Caco-2 (cell line): ENCODE results near the gene RABGEF1. TPM values are rescaled to one million over a fixed set of nuclear protein-coding genes. Genes with fewer than 3 reads are reported as not detected.
"Not testable (repeated sequence)": the region's sequence is repeated elsewhere in the genome, so short reads cannot be mapped to it uniquely, and the experiment has no call there.

Experiments
- BruUV-seq: library from RNA; stranded (reverse); fragments of 400-500 nt; replicated peaks from 2 replicates; lab custom pipeline; 2021; lab: Mats Ljungman, UMichigan
- CTCF ChIA-PET: fragments of 300-600 bp; sonication (Branson Sonifier 250); formaldehyde crosslinking; loops from one replicate; lab custom pipeline; 2022; ENCODE audit warnings: antibody characterized with exemption; lab: Charles Lee
- POLR2A ChIA-PET: fragments of 300-600 bp; sonication (Branson Sonifier 250); formaldehyde crosslinking; loops from one replicate; lab custom pipeline; 2022; ENCODE audit warnings: antibody characterized with exemption; lab: Charles Lee
- DNase-seq, 2 experiments: peaks; one replicate each; pipeline versions ENCODE4 v3.0.0 to v3.0.0-alpha.2; 2020 to 2022
- H3K27me3 ChIP-seq: replicated peaks from 2 replicates; pipeline ENCODE4 v1.6.0; 2011; ENCODE audit warnings: low read length; ENCODE audit not compliant: control insufficient read depth, insufficient read depth
- H3K36me3 ChIP-seq: 2 replicates; pipeline ENCODE4 v1.5.1; 2011; ENCODE audit warnings: low read length; ENCODE audit not compliant: control insufficient read depth, insufficient read depth
- H3K4me1 ChIP-seq: fragments of 250-450 bp; sonication (Bioruptor Pico); 2 replicates; pipeline ENCODE4 v1.5.1; 2020; ENCODE audit warnings: mild to moderate bottlenecking
- H3K4me3 ChIP-seq: 2 replicates; pipeline ENCODE4 v1.5.1; 2011; ENCODE audit warnings: low read depth, mild to moderate bottlenecking, control low read depth, low read length
- H3K9me3 ChIP-seq: fragments of 250-450 bp; sonication (Bioruptor Pico); 2 replicates; pipeline ENCODE4 v1.5.1; 2020; ENCODE audit warnings: mild to moderate bottlenecking, moderate library complexity
- H3K27ac Mint-ChIP-seq: one replicate; pipeline ENCODE4 v1.8.0; 2022; ENCODE audit warnings: mixed read lengths; ENCODE audit not compliant: unreplicated experiment
- H3K27me3 Mint-ChIP-seq: one replicate; pipeline ENCODE4 v1.8.0; 2022; ENCODE audit warnings: mixed read lengths; ENCODE audit not compliant: insufficient read depth, unreplicated experiment
- H3K36me3 Mint-ChIP-seq: one replicate; pipeline ENCODE4 v1.8.0; 2022; ENCODE audit warnings: mild to moderate bottlenecking, mixed read lengths; ENCODE audit not compliant: insufficient read depth, unreplicated experiment
- H3K4me1 Mint-ChIP-seq: one replicate; pipeline ENCODE4 v1.8.0; 2022; ENCODE audit warnings: low read depth, mixed read lengths; ENCODE audit not compliant: unreplicated experiment
- H3K4me3 Mint-ChIP-seq: one replicate; pipeline ENCODE4 v1.8.0; 2022; ENCODE audit warnings: mild to moderate bottlenecking, moderate library complexity, mixed read lengths; ENCODE audit not compliant: unreplicated experiment
- H3K9me3 Mint-ChIP-seq: one replicate; pipeline ENCODE4 v1.8.0; 2022; ENCODE audit warnings: mixed read lengths; ENCODE audit not compliant: unreplicated experiment
- intact Hi-C: fragments of 100-400 bp; cut with micrococcal nuclease; formaldehyde crosslinking; loops from one replicate; pipeline ENCODE4 v1.10.0; 2022; ENCODE audit not compliant: unreplicated experiment
- total RNA-seq: library from RNA; stranded (reverse); gene quantifications from 2 replicates; pipeline ENCODE4 v1.2.3, GENCODE V29; 2022
- TF ChIP-seq, protein P1 (sequence below), 2 experiments: fragments of 200-600 bp in 1 of 2; IDR thresholded peaks; 1 replicate in 1 of 2; 2 replicates in 1 of 2; pipeline versions ENCODE4 v1.5.1 to v1.8.0; 2011 to 2022; ENCODE audit warnings: antibody characterized with exemption in 1 of 2, control low read depth in 1 of 2, inconsistent platforms in 1 of 2, low read depth in 1 of 2, low read length in 1 of 2, mild to moderate bottlenecking in 1 of 2, moderate library complexity in 1 of 2; ENCODE audit not compliant: insufficient read depth in 1 of 2, severe bottlenecking in 1 of 2, unreplicated experiment in 1 of 2

RABGEF1 gene
- total RNA-seq, 1 experiment from 2014 or later = 20.3 TPM

DNA sequence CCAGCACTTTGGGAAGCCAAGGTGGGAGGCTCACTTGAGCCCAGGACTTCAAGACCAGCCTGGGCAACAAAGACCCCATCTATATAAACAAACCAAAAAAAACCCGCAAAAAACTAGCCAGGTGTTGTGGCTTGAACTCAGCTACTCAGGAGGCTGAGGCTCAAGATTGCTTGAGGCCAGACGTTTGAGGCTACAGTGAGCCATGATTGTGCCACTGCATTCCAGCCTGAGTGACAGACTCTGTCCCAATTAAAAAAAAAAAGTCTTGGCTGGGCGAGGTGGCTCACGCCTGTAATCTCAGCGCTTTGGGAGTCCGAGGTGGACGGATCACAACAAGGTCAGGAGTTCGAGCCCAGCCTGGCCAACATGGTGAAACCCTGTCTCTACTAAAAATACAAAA, 11.4 kb downstream of the RABGEF1 start:
- POLR2A ChIA-PET = no interaction called here
- no peaks in the 10 kb centered on the region for H3K9me3 ChIP-seq
- Mint-ChIP-seq H3K9me3 (no peaks in the 10 kb centered on the region), H3K4me1 (no peaks in the 10 kb centered on the region), H3K36me3 (peaks cover 9% of the 10 kb centered on the region), H3K27ac (no peak overlapping the region), H3K27me3 (no peaks in the 10 kb centered on the region), H3K4me3 (no peak overlapping the region)
- H3K27me3 ChIP-seq = no peaks in the 10 kb centered on the region
- H3K4me3 ChIP-seq = no peak overlapping the region
- no peak for DNase-seq
- H3K4me1 ChIP-seq = peaks cover 5% of the 10 kb centered on the region; the same call in 1 of the 2 replicates
- intact Hi-C loops = no loop called here
- CTCF ChIA-PET = no interaction called here
- BruUV-seq = no TSS peak
- no peaks in the 10 kb centered on the region for H3K36me3 ChIP-seq
- TF ChIP-seq, protein P1, sequence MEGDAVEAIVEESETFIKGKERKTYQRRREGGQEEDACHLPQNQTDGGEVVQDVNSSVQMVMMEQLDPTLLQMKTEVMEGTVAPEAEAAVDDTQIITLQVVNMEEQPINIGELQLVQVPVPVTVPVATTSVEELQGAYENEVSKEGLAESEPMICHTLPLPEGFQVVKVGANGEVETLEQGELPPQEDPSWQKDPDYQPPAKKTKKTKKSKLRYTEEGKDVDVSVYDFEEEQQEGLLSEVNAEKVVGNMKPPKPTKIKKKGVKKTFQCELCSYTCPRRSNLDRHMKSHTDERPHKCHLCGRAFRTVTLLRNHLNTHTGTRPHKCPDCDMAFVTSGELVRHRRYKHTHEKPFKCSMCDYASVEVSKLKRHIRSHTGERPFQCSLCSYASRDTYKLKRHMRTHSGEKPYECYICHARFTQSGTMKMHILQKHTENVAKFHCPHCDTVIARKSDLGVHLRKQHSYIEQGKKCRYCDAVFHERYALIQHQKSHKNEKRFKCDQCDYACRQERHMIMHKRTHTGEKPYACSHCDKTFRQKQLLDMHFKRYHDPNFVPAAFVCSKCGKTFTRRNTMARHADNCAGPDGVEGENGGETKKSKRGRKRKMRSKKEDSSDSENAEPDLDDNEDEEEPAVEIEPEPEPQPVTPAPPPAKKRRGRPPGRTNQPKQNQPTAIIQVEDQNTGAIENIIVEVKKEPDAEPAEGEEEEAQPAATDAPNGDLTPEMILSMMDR (IDR thresholded peaks at IDR 0.05; ENCODE audit: insufficient read depth in 1 of 2, low read depth in 1 of 2, low read length in 1 of 2, severe bottlenecking in 1 of 2, unreplicated experiment in 1 of 2) = no peak

DNA sequence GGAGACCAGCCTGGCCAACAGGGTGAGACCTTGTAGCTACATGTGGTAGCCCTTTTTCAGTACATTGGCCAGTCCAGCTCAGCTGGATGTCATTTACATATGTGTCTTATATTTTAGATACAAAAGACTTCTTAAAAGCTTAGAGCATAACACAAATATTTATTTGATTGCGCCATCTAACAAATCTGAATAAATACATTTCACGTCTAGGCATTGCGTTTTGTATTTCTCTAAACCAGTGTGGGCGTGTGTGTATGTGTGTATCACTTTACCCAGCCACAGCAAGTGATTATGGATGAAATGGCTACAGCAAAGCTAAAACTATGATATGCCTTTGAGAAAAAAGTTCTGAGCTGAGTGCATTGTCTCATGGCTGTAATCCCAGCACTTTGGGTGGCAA, 14.0 kb downstream of the RABGEF1 start:
- Mint-ChIP-seq H3K27ac (no peak overlapping the region), H3K36me3 (peaks cover 6% of the 10 kb centered on the region), H3K9me3 (no peaks in the 10 kb centered on the region), H3K4me1 (no peaks in the 10 kb centered on the region), H3K4me3 (no peak overlapping the region), H3K27me3 (no peaks in the 10 kb centered on the region)
- Histone ChIP-seq H3K4me3 (no peak overlapping the region), H3K27me3 (no peaks in the 10 kb centered on the region), H3K36me3 (no peaks in the 10 kb centered on the region), H3K4me1 (no peaks in the 10 kb centered on the region), H3K9me3 (no peaks in the 10 kb centered on the region)
- BruUV-seq = no TSS peak
- intact Hi-C loops = no loop called here
- POLR2A ChIA-PET = no interaction called here
- no peak for DNase-seq
- TF ChIP-seq, protein P1 (IDR thresholded peaks at IDR 0.05; ENCODE audit: insufficient read depth in 1 of 2, low read depth in 1 of 2, low read length in 1 of 2, severe bottlenecking in 1 of 2, unreplicated experiment in 1 of 2) = no peak
- CTCF ChIA-PET = no interaction called here

DNA sequence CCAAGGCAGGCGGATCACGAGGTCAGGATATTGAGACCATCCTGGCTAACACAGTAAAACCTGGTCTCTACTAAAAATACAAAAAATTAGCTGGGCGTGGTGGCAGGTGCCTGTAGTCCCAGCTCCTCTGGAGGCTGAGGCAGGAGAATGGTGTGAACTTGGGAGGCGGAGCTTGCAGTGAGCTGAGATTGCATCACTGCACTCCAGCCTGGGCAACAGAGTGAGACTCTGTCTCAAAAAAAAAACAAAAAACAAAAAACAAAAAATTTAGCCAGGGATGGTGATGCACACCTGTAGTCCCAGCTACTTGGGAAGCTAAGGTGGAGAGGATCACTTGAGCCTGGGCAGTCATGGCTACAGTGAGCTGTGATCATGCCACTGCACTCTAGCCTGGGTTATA, 14.5 kb downstream of the RABGEF1 start:
- H3K27ac Mint-ChIP-seq, H3K9me3 ChIP-seq, H3K4me1 ChIP-seq, H3K36me3 ChIP-seq, DNase-seq, POLR2A ChIA-PET, H3K4me3 Mint-ChIP-seq, CTCF ChIA-PET, H3K27me3 Mint-ChIP-seq, intact Hi-C loops, H3K36me3 Mint-ChIP-seq, H3K9me3 Mint-ChIP-seq, H3K4me1 Mint-ChIP-seq, H3K4me3 ChIP-seq, BruUV-seq, H3K27me3 ChIP-seq: not testable (repeated sequence)

DNA sequence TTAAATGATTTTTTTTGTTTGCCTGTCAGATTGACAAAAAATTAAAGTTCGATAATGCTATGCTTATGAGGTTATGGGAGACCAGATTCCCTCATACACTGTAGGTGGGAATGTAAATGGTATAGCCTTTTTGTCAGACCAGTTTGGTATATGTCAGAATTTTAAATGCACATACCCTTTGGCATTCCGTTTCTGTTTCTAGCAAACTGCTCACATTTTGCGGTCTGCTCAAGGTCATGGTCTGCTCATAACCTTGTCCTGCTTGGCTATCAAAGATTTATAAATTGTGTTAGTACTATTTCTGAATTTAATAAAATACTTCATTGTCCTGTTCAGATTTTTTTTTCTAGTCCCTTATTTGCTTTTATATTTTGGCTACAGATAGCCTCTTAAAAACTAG, 15.7 kb downstream of the RABGEF1 start:
- H3K4me1 ChIP-seq, DNase-seq, H3K36me3 ChIP-seq, H3K4me3 Mint-ChIP-seq, H3K27me3 Mint-ChIP-seq, H3K4me3 ChIP-seq, H3K9me3 ChIP-seq, CTCF ChIA-PET, H3K27me3 ChIP-seq, H3K27ac Mint-ChIP-seq, H3K36me3 Mint-ChIP-seq, BruUV-seq, H3K4me1 Mint-ChIP-seq, H3K9me3 Mint-ChIP-seq, POLR2A ChIA-PET, intact Hi-C loops: not testable (repeated sequence)
